DOHH2 (cell line): ENCODE results near the gene GOLGA6L10.
"Not testable (repeated sequence)": the region's sequence is repeated elsewhere in the genome, so short reads cannot be mapped to it uniquely, and the experiment has no call there.

Experiments used
- CTCF ChIP-seq: fragments of 200-600 bp; sonication (generic); IDR thresholded peaks from one replicate; pipeline ENCODE4 v1.5.1; 2014; ENCODE audit warnings: antibody characterized with exemption, mild to moderate bottlenecking, low read depth, low read length; ENCODE audit not compliant: poor library complexity, severe bottlenecking
- EZH2phosphoT487 ChIP-seq: fragments of 200-600 bp; sonication (generic); IDR thresholded peaks from 2 replicates; pipeline ENCODE4 v1.6.1; 2017; ENCODE audit warnings: borderline replicate concordance, mild to moderate bottlenecking, antibody characterized with exemption, low read length, moderate library complexity, mixed read lengths

- TF ChIP-seq CTCF, EZH2phosphoT487: not testable (repeated sequence)
These were observed 30.3 kb upstream of the GOLGA6L10 start for GRCh38 chr15:82379552-82379951.
